DOHH2 (cell line): ENCODE data around the gene TCP1.

Source experiments
- CTCF ChIP-seq: fragments of 200-600 bp; sonication (generic); IDR thresholded peaks from one replicate; pipeline ENCODE4 v1.5.1; 2014; ENCODE audit warnings: antibody characterized with exemption, mild to moderate bottlenecking, low read depth, low read length; ENCODE audit not compliant: poor library complexity, severe bottlenecking
- EZH2phosphoT487 ChIP-seq: fragments of 200-600 bp; sonication (generic); IDR thresholded peaks from 2 replicates; pipeline ENCODE4 v1.6.1; 2017; ENCODE audit warnings: borderline replicate concordance, mild to moderate bottlenecking, antibody characterized with exemption, low read length, moderate library complexity, mixed read lengths

DNA sequence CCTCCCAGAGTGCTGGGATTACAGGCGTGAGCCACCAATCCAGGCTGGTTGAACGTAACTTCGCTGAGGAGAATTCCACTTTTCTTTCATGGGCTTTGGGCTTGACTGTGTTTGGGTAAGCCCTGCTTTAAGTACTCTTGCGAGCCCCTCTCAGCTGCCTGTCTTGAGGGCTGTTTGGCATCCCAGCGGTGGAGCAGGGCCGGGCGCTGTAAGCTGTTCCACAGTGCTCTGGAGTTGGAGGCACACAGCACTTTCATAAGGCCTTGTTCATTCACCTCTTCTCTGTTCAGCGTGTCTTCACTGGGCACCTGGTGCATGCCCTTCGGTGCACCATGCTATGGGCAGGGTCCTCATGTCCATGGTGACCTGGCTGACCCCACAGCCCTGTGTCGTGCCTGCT lies 32.3 kb upstream of the TCP1 start:
- TF ChIP-seq CTCF = no peak
- TF ChIP-seq EZH2phosphoT487 = no peak
